ENCODE measurements around the gene QRFP.

QRFP gene

GRCh38 chr9:130899051-130899748, 2.6 kb upstream of the QRFP start:
- no peak for TF ChIP-seq ZNF274 (IDR thresholded peaks at IDR 0.05; ENCODE audit: low read depth, low read length)
- no peak overlapping the region for H3K4me3 ChIP-seq (ENCODE audit: low read length)

- TF ChIP-seq ZNF274 (IDR thresholded peaks at IDR 0.05; ENCODE audit: low read depth, low read length) = no peak
Measured at GRCh38 chr9:130898552-130898852, 1.9 kb upstream of the QRFP start.

GRCh38 chr9:130897848-130898551, 1.4 kb upstream of the QRFP start:
- no peak overlapping the region for H3K4me3 ChIP-seq (ENCODE audit: low read length)
- no peak for TF ChIP-seq ZNF274 (IDR thresholded peaks at IDR 0.05; ENCODE audit: low read depth, low read length)

More at GRCh38 chr9:130898552-130898852, 1.9 kb upstream of the QRFP start:
- H3K4me3 ChIP-seq (ENCODE audit: low read length) = no peak overlapping the region

- no peak for TF ChIP-seq ZNF274 (IDR thresholded peaks at IDR 0.05; ENCODE audit: low read depth, low read length)
- H3K4me3 ChIP-seq (ENCODE audit: low read length) = no peak overlapping the region
Measured at GRCh38 chr9:130897105-130897751, 616 bp upstream of the QRFP start.

- H3K4me3 ChIP-seq (ENCODE audit: low read length) = no peak overlapping the region
- no peak for TF ChIP-seq ZNF274 (IDR thresholded peaks at IDR 0.05; ENCODE audit: low read depth, low read length)
Measured at GRCh38 chr9:130895481-130896232, 955 bp downstream of the QRFP start.

- no peak overlapping the region for H3K4me3 ChIP-seq (ENCODE audit: low read length)
- TF ChIP-seq ZNF274 (IDR thresholded peaks at IDR 0.05; ENCODE audit: low read depth, low read length) = no peak
Measured at GRCh38 chr9:130895038-130895437, 1.6 kb downstream of the QRFP start.

- TF ChIP-seq ZNF274 (IDR thresholded peaks at IDR 0.05; ENCODE audit: low read depth, low read length) = no peak
- H3K4me3 ChIP-seq (ENCODE audit: low read length) = no peak overlapping the region
Measured at GRCh38 chr9:130894546-130894945, 2.1 kb downstream of the QRFP start.

GRCh38 chr9:130893341-130894101, 3.1 kb downstream of the QRFP start:
- H3K4me3 ChIP-seq (ENCODE audit: low read length) = no peak overlapping the region
- TF ChIP-seq ZNF274 (IDR thresholded peaks at IDR 0.05; ENCODE audit: low read depth, low read length) = no peak

DNA sequence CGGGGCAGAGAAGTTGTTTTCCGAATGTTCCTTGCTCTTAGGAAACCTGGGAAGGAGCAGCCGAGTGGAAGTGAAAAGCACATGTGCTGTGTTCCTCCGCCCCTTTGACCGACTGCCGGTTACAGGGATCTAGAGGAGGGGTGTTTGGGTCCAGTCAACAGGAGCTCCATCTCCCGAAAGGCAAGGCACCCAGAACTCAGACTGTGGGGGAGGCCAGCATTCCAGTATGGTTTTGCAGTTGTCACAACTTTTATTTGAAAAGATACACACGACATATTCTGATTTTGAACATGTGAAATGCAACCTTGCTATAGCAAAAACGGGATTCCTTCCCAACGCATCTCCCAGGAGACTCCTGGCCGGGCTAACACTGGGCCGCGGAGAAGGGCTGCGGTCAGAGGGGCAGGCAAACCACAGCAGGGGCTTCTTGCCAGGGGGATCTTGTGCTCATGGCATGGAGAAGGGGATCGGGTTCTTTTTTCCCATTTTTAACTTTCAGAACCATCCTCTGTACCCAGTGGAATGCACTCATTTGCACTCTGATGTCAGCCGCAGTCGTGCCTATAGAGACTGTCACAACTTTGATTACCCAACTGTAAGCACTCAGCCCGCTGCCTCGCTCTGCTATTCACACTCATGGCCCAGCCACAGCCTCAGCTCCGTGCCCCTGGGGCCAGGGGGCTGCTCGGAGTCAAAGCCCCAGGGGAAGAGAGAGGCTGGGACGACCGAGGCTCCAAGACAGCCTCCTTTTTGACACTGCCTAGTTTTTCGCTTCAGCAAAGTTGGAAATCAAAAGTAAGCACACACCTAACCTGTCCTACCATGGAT, 3.9 kb downstream of the QRFP start:
- H3K4me3 ChIP-seq (ENCODE audit: low read length) = no peak overlapping the region
- no peak for TF ChIP-seq ZNF274 (IDR thresholded peaks at IDR 0.05; ENCODE audit: low read depth, low read length)

- no peak for TF ChIP-seq ZNF274 (IDR thresholded peaks at IDR 0.05; ENCODE audit: low read depth, low read length)
- no peak overlapping the region for H3K4me3 ChIP-seq (ENCODE audit: low read length)
Measured at GRCh38 chr9:130891688-130892476, 4.7 kb downstream of the QRFP start.

GRCh38 chr9:130890870-130891687, 5.5 kb downstream of the QRFP start:
- TF ChIP-seq ZNF274 (IDR thresholded peaks at IDR 0.05; ENCODE audit: low read depth, low read length) = no peak
- no peak overlapping the region for H3K4me3 ChIP-seq (ENCODE audit: low read length)

All from GM08714 (cell line).